Activated T-cell treated with anti-CD3 and anti-CD28 coated beads, Interleukin-2, amount 50 U/mL, for 4 hours (primary cell): ENCODE data around the gene VAV2. TPM values are rescaled to one million over a fixed set of nuclear protein-coding genes. Genes with fewer than 3 reads are reported as not detected.

Experiments
- ATAC-seq, 2 donors: fragments of 200-7000 bp; cut with Tn5 transposase; one replicate each; pipeline ENCODE4 v1.10.0; 2021
- DNase-seq: peaks from one replicate; pipeline ENCODE4 v3.0.0-alpha.2; 2020
- H3K27me3 Mint-ChIP-seq: one replicate; pipeline ENCODE4 v1.8.0; 2021; ENCODE audit warnings: low read depth, mixed read lengths
- H3K36me3 Mint-ChIP-seq: one replicate; pipeline ENCODE4 v1.8.0; 2022; ENCODE audit warnings: mixed read lengths; ENCODE audit not compliant: insufficient read depth
- H3K4me1 Mint-ChIP-seq: one replicate; pipeline ENCODE4 v1.8.0; 2021; ENCODE audit warnings: low read depth, mixed read lengths
- H3K4me3 Mint-ChIP-seq: one replicate; pipeline ENCODE4 v1.8.0; 2021; ENCODE audit warnings: mild to moderate bottlenecking, moderate library complexity, mixed read lengths
- H3K9me3 Mint-ChIP-seq: one replicate; pipeline ENCODE4 v1.8.0; 2021; ENCODE audit warnings: mixed read lengths
- total RNA-seq, 3 donors: library from RNA; stranded (reverse); gene quantifications; one replicate each; pipeline ENCODE4 v1.2.1, GENCODE V29; 2021

VAV2 gene
- total RNA-seq, 3 donors from 2014 or later = 2.7 to 3.7 (median 3.2) TPM

GRCh38 chr9:134014946-134015345 is 22.8 kb upstream of the VAV2 start:
- Mint-ChIP-seq H3K9me3 (no peaks in the 10 kb centered on the region), H3K36me3 (no peaks in the 10 kb centered on the region), H3K4me3 (no peak overlapping the region), H3K4me1 (no peaks in the 10 kb centered on the region), H3K27me3 (no peaks in the 10 kb centered on the region)
- DNase-seq (no peak), ATAC-seq (no peak)

- H3K4me1 Mint-ChIP-seq = no peaks in the 10 kb centered on the region
- H3K4me3 Mint-ChIP-seq = no peak overlapping the region
- no peaks in the 10 kb centered on the region for H3K36me3 Mint-ChIP-seq
- no peak for DNase-seq
- H3K27me3 Mint-ChIP-seq = peaks cover 6% of the 10 kb centered on the region
- ATAC-seq = no peak
- H3K9me3 Mint-ChIP-seq = no peaks in the 10 kb centered on the region
Measured at GRCh38 chr9:134011401-134011800, 19.3 kb upstream of the VAV2 start.

- Mint-ChIP-seq H3K27me3 (peaks cover 6% of the 10 kb centered on the region), H3K4me3 (no peak overlapping the region), H3K36me3 (no peaks in the 10 kb centered on the region), H3K4me1 (no peaks in the 10 kb centered on the region), H3K9me3 (no peaks in the 10 kb centered on the region)
- no peak for DNase-seq
- no peak for ATAC-seq
Measured at GRCh38 chr9:134010310-134011173, 18.4 kb upstream of the VAV2 start.

GRCh38 chr9:134007571-134007970 is 15.4 kb upstream of the VAV2 start:
- Mint-ChIP-seq H3K4me1 (no peaks in the 10 kb centered on the region), H3K4me3 (no peak overlapping the region), H3K36me3 (no peaks in the 10 kb centered on the region), H3K9me3 (no peaks in the 10 kb centered on the region), H3K27me3 (peaks cover 10% of the 10 kb centered on the region)
- DNase-seq = no peak
- ATAC-seq = no peak

- Mint-ChIP-seq H3K4me3 (no peak overlapping the region), H3K9me3 (no peaks in the 10 kb centered on the region), H3K4me1 (no peaks in the 10 kb centered on the region), H3K27me3 (peaks cover 10% of the 10 kb centered on the region), H3K36me3 (no peaks in the 10 kb centered on the region)
- DNase-seq (no peak), ATAC-seq (no peak)
Measured at GRCh38 chr9:134007150-134007549, 15.0 kb upstream of the VAV2 start.

GRCh38 chr9:134005381-134005780 is 13.3 kb upstream of the VAV2 start:
- Mint-ChIP-seq H3K4me1 (no peaks in the 10 kb centered on the region), H3K9me3 (no peaks in the 10 kb centered on the region), H3K36me3 (no peaks in the 10 kb centered on the region), H3K4me3 (no peak overlapping the region), H3K27me3 (peaks cover 10% of the 10 kb centered on the region)
- ATAC-seq (no peak), DNase-seq (no peak)

- ATAC-seq = no peak
- Mint-ChIP-seq H3K4me3 (no peak overlapping the region), H3K9me3 (no peaks in the 10 kb centered on the region), H3K27me3 (peaks cover 10% of the 10 kb centered on the region), H3K4me1 (no peaks in the 10 kb centered on the region), H3K36me3 (no peaks in the 10 kb centered on the region)
- DNase-seq = no peak
Measured at GRCh38 chr9:134004881-134005280, 12.8 kb upstream of the VAV2 start.

GRCh38 chr9:134004131-134004873 is 12.2 kb upstream of the VAV2 start:
- Mint-ChIP-seq H3K27me3 (peaks cover 10% of the 10 kb centered on the region), H3K4me1 (no peaks in the 10 kb centered on the region), H3K9me3 (no peaks in the 10 kb centered on the region), H3K4me3 (no peak overlapping the region), H3K36me3 (no peaks in the 10 kb centered on the region)
- ATAC-seq (no peak), DNase-seq (no peak)

GRCh38 chr9:134003237-134003636 is 11.1 kb upstream of the VAV2 start:
- no peak overlapping the region for H3K4me3 Mint-ChIP-seq
- H3K36me3 Mint-ChIP-seq = no peaks in the 10 kb centered on the region
- ATAC-seq = no peak

GRCh38 chr9:134002796-134003195 is 10.7 kb upstream of the VAV2 start:
- no peaks in the 10 kb centered on the region for H3K4me1 Mint-ChIP-seq
- ATAC-seq (no peak), DNase-seq (no peak)
- H3K4me3 Mint-ChIP-seq = no peak overlapping the region
- peaks cover 10% of the 10 kb centered on the region for H3K27me3 Mint-ChIP-seq
- no peaks in the 10 kb centered on the region for H3K36me3 Mint-ChIP-seq
- H3K9me3 Mint-ChIP-seq = no peaks in the 10 kb centered on the region

More at GRCh38 chr9:134003237-134003636, 11.1 kb upstream of the VAV2 start:
- H3K4me1 Mint-ChIP-seq = no peaks in the 10 kb centered on the region
- peaks cover 10% of the 10 kb centered on the region for H3K27me3 Mint-ChIP-seq
- no peaks in the 10 kb centered on the region for H3K9me3 Mint-ChIP-seq
- DNase-seq = no peak

- H3K9me3 Mint-ChIP-seq = no peaks in the 10 kb centered on the region
- H3K4me1 Mint-ChIP-seq = no peaks in the 10 kb centered on the region
- H3K36me3 Mint-ChIP-seq = no peaks in the 10 kb centered on the region
- no peaks in the 10 kb centered on the region for H3K27me3 Mint-ChIP-seq
- H3K4me3 Mint-ChIP-seq = no peak overlapping the region
- no peak for DNase-seq
- no peak for ATAC-seq
Measured at GRCh38 chr9:133999851-134000265, 7.7 kb upstream of the VAV2 start.

- Mint-ChIP-seq H3K36me3 (no peaks in the 10 kb centered on the region), H3K9me3 (no peaks in the 10 kb centered on the region)
- ATAC-seq = no peak
Measured at GRCh38 chr9:133998915-133999595, 6.9 kb upstream of the VAV2 start.

GRCh38 chr9:133997584-133997983 is 5.5 kb upstream of the VAV2 start:
- H3K27me3 Mint-ChIP-seq = no peaks in the 10 kb centered on the region
- DNase-seq = no peak
- no peak for ATAC-seq
- H3K9me3 Mint-ChIP-seq = no peaks in the 10 kb centered on the region
- no peaks in the 10 kb centered on the region for H3K36me3 Mint-ChIP-seq
- H3K4me1 Mint-ChIP-seq = peaks cover 7% of the 10 kb centered on the region
- H3K4me3 Mint-ChIP-seq = no peak overlapping the region

More at GRCh38 chr9:133998915-133999595, 6.9 kb upstream of the VAV2 start:
- peaks cover 4% of the 10 kb centered on the region for H3K4me1 Mint-ChIP-seq
- no peak for DNase-seq
- H3K27me3 Mint-ChIP-seq = no peaks in the 10 kb centered on the region
- H3K4me3 Mint-ChIP-seq = no peak overlapping the region
